T-helper 1 cell treated with Interleukin-12 subunit alpha and Interleukin-12 subunit beta and Interleukin-4 antibody, amounts not matched to agents 30 ng/mL and 1 ng/mL, for 36 hours (primary cell): ENCODE results near the gene MPL. TPM values are rescaled to one million over a fixed set of nuclear protein-coding genes. Genes with fewer than 3 reads are reported as not detected.

Experiments
- intact Hi-C: fragments of 100-400 bp; cut with micrococcal nuclease; formaldehyde crosslinking; loops from one replicate; pipeline ENCODE4 v1.15.1; 2024
- total RNA-seq: library from RNA; stranded (reverse); gene quantifications from 2 replicates; pipeline ENCODE4 v1.2.3, GENCODE V29; 2022

Gene MPL
- not detected in 2 replicates for total RNA-seq

DNA sequence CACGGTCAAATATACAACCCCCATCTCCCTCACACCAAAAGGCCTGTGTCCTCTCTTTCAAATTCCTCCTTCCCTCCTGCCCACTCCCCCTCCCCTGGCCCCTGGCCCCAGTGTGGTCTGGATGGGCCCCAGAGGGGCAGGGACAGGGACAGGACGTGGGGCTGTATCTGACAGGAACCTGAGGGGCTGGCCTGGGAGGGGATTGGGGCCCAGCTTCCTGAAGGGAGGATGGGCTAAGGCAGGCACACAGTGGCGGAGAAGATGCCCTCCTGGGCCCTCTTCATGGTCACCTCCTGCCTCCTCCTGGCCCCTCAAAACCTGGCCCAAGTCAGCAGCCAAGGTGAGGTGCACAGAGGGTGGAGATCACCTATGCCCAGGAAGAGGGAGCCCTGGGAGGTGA, at the start of gene MPL:
Gene MPL (plus strand): TSS at position 231 of the 400 bp plus-strand sequence. CDS start 31 bp downstream, at position 262.
- intact Hi-C loops: no loop called here

DNA sequence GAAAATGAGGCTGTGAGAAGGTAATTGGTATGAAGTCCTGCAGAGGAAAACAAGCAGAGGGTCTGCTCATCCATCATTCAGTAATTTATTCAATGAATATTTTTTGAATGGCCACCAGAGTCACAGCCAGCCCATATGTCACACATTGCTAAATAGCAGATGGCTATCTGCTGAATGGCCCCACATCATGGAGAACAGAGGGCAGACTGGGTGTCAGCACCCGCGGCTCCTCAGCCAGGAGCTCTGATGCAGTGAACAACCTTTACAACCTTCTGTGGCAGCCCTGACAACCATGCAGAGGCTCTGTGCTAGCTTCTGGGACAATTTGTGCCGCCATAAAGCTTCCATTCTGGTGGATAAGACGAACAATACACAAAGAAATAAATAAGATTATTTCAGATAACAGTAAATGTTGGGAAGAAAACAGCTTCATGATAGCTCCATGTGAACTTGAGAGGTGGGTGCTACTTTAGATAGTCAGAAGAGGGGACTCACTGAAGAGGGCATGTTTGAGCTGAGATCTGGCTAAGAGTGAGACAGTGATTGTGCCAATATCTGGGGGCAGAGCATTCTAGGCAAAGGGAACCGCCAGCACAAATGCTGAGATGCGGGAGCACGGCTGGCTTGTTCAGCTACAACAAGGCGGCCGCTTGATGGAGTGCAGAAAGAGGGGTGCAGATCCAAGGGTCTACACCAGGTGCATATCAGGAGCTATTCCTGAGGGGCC, 49.4 kb upstream of the MPL start:
- intact Hi-C loops: no loop called here

DNA sequence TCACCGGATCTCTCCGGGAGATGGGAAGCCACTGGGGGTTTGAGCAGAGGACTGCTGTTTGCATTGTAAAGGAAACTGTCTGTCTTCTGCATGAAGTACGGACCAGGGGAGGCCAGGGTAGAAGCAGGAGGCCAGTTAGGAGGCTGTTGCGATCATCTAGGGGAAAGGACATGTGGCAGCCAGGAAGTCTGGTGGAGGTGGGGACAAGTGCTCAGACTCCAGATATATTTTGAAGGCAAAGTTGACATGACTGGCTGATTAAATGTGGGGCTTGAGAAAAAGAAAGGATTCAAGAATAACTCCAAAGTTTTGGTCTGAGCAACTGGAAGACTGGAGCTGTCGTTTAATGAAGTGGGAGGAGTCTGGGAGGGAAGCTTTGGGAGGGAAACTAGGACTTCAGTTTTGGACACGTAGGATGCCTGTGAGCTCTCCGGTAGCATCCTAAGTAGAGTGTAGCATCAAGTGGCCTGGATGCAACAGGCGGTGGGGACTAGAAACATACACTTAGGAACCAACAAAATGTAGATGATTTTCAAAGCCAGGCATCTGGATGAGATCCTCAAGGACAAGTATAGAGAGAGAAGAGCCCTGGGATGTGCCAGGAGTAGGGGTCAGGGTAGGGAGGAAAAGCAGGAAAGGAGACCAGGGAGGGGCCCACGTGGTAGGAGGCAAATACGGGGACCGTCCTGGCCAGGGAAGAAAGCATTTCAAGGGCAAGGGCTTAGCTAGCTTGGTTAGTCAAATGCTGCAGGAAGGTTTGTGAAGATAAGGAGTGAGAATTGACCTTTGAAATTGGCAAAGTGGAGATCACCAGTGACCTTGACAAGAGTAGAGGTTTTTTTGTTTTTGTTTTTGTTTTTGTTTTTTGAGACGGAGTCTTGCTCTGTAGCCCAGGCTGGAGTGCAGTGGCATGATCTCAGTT, 48.6 kb upstream of the MPL start:
- intact Hi-C loops: no loop called here

- intact Hi-C loops: no loop called here
Measured at GRCh38 chr1:43292216-43292615, 45.4 kb upstream of the MPL start.

DNA sequence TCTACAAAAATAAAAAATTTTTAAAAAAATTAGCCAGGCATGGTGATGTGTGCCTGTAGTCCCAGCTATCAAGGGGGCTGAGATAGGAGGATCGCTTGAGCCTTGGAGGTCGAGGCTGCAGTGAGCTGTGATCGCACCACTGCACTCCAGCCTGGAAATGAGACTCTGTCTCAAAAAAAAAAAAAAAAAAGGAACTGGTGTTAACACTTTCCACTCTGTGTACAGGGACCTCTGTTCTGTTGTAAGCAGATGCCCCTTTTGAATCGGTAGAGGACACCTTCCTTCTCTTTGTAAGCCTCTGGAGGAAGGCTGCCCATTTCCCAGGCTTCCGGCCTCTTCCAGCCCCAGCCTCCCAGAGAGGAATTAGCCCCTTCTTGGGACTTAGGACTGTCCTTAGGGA, 44.9 kb upstream of the MPL start:
- intact Hi-C loops: no loop called here

GRCh38 chr1:43293176-43293575, 44.4 kb upstream of the MPL start:
- intact Hi-C loops: no loop called here

- intact Hi-C loops: loop anchor here (2.0 kb wide), 1 partner anchor 19 kb away; no protein-coding TSS in a partner anchor
Measured at GRCh38 chr1:43293896-43294760, 43.5 kb upstream of the MPL start.

- intact Hi-C loops: loop anchor here (2.0 to 5.0 kb wide), 2 partner anchors 20 to 67 kb away; no protein-coding TSS in a partner anchor
Measured at GRCh38 chr1:43294761-43295160, 42.9 kb upstream of the MPL start.

DNA sequence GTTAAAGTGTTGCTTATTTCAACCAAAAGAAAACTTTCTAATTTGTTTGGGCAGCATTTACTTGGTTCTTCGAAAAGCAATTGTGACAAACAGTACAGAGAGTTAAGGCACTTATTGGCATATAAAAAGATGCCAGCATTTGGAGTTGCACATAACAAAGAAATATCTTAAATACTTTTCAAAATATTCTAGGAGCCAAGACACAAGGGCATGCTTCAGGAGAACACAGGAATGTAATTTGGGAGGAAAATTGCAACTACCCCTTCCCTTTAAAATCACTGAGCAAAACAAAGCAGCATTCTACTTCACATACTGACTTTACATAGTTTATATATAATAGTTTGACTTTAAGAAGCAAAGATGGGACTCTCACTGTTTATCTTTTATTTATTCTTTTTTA, 41.4 kb upstream of the MPL start:
- intact Hi-C loops: loop anchor here (5.0 kb wide), 1 partner anchor 69 kb away; no protein-coding TSS in a partner anchor

DNA sequence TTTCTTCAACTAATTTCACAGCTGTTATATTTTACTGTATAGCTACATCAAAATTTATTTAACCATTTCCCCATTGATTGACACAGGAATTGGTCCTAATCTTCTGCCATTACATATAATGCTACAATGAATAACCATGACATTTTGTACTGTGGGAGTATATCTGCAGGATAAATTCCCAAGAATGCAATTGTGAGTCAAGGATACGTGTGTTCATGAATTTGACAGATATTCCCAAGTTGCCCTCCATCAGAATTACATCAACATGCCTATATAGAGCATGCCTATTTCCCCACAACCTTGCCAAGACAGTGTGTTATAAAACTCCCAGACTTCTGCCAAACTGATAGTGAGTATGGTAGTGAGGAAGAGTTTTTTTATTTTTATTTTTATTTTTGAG, 39.6 kb upstream of the MPL start:
- intact Hi-C loops: loop anchor here (5.0 kb wide), 1 partner anchor 71 kb away; no protein-coding TSS in a partner anchor

- intact Hi-C loops: loop anchor here (5.0 kb wide), 1 partner anchor 72 kb away; no protein-coding TSS in a partner anchor
Measured at GRCh38 chr1:43299101-43299500, 38.5 kb upstream of the MPL start.

DNA sequence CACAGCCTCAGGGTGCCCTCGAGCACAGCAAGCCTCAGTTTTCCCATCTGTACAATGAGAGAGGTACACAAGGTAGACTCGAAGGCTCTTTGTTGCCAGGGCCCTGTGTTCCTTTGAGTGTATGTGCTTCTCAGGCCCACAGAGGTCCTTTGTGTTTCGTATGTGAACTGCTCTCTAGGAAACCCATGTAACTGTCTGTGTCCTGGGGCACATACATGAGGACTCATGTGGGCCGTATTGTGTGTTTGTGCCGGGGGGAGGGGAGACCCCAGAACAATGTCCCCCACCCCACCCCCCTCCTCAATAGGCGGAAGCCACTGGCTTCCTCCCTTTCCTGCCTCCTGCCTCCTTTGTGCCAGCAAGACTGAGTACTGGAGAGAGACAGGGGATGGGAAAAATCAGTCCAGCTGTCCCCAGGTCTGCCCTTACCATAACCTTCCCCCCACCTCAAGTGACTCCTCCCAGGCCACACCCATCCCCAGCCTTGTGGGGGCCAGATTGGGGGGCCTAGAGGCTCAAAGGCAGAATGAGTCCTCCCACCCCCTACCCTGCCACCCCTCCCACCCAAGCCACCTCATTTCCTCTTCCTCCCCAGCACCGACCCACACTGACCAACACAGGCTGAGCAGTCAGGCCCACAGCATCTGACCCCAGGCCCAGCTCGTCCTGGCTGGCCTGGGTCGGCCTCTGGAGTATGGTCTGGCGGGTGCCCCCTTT, 37.1 kb upstream of the MPL start, which contains the start of gene TIE1:
Gene TIE1 (plus strand): TSS at position 605 of the 717 bp plus-strand sequence. CDS start 90 bp downstream, at position 695.
- intact Hi-C loops: no loop called here

DNA sequence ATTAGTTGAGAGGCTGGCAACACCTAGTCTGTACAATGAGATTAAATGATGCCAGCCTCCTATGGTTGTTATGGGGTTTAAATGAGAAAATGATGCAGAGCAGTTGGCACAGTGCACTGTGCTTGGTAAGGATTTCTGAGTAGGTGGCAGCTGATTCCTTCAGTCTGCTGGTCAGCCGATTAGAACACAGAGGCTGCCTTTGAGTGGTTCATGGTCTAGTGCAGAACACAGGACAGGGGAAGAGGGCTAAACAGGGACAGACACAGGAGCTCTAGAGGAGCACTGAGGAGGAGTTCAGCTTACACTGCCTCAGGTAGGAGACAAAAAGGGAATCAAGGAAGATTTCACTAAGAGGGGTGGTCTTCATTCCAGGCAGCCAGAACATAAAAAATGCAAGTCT, 35.4 kb upstream of the MPL start:
- intact Hi-C loops: no loop called here

- intact Hi-C loops: no loop called here
Measured at GRCh38 chr1:43302721-43303470, 34.7 kb upstream of the MPL start.

DNA sequence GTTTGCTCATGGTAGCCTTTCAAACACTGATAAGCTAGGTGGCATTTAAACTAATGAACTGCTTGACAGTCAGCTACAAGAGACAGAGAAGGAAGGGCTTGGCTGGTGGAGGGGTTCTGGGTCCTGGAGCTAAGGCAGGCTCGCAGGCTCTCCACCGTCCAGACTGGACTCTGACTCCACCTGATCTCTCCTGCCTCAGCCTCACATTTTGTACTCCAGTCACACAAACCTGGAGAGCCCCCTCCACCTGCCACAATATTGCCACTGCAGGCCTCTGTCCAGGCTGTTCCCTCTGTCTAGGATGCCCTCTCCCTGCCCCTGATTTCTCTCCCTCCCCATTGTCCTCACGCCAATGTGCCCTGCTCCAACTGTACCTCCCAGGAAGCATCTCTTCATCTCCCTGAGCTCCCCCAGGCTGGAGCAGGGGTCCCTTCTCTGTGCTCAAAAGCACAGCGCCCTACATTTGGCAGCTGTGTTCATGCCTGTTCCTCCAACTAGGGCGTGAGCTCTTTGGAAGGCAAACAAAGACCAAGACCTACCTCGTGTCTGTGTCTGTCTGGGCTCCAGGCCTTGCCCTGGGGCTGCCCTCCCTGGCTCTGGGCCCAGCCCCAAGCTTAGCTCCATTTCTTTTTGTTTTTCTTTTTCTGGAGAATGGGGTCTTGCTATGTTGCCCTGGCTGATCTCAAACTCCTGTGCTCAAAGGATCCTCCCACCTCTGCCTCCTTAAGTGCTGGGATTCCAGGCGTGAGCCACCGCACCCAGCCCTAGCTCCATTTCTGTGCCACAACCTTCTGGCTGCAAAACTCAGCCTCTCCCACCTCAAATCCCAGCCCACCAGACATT, 33.9 kb upstream of the MPL start:
- intact Hi-C loops: no loop called here

DNA sequence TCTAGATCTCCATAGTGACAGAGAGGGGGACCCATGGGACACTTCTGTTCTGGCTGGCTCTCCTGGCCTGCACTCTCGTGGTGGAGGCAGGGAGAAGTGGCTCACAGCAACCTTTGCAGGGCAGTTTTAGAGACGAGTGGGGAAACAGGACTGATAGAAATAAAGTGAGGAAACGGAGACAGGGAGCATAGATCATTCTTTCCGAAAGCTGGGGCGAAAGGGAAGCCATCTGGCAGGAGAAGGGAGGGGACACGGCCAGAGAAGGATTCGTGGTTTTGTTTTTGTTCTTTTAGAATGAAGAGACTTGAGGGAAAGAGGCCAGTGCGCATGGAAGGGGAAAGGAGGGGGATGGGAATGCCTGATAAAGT, 33.3 kb upstream of the MPL start:
- intact Hi-C loops: no loop called here

- intact Hi-C loops: no loop called here
Measured at GRCh38 chr1:43304771-43305300, 32.8 kb upstream of the MPL start.

GRCh38 chr1:43305461-43305860, 32.2 kb upstream of the MPL start:
- intact Hi-C loops: no loop called here
